Smooth muscle cell of the brain vasculature (primary cell): ENCODE measurements around the gene HPCAL4.

Experiments used
- DNase-seq: peaks from one replicate; pipeline ENCODE4 v3.0.0-alpha.2; 2012; ENCODE audit warnings: low read depth, low spot score

HPCAL4 gene

DNA sequence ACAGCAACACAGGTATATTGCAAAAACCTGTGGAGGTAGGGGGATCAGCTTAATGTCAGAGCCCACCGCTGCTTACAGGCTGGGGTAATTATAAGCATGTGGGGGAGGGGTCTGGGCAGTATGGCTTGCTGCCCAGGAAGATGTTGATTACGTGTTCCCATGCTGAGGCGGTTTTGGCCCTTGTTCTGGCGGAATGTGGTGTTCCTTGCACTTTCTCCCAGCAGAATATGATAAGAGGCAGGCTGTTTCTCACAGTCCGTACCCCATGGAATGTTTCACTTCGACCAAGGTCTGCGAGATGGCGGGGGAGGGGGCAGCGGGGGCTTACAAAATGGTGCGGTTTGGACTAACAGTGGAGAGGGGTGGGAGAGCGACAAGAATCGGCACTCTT is 9.8 kb upstream of the HPCAL4 start:
- no peak for DNase-seq

DNA sequence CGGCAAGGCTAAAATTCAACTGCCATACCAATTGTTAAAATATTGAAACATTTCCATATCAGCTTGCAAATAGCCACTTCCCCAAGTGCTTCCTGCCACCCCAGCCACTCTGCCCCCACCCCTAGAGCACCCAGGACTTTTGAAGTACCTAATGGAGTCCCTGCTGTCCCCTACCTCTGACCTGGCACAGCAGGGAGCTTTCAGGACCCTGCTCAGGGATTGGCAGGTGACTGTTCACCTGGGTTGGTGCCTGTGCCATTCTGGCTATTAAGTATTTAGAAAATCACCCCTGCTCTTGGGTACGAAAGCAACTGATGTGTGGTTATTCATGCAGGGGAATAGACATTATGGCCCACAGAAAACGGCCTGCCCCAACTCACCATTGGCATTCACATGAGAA is 9.1 kb upstream of the HPCAL4 start:
- DNase-seq = no peak

DNA sequence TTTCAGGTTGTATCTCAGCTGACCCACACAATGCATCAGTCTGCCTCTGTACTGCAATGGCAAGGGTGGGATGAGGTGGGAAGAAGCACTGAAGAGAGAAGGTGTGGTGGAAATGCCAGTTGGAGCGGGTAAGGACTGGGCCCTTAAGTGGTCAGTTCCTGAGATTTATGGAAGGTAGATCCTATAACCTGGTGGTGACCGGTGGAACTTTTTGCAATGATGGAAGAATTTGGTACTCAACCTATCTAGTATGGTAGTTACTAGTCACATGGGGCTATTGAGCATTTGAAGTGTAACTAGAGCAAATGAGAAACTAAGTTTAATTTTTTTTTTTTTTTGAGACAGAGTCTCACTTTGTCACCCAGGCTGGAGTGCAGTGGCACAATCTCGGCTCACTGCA is 8.2 kb upstream of the HPCAL4 start:
- DNase-seq = no peak

DNA sequence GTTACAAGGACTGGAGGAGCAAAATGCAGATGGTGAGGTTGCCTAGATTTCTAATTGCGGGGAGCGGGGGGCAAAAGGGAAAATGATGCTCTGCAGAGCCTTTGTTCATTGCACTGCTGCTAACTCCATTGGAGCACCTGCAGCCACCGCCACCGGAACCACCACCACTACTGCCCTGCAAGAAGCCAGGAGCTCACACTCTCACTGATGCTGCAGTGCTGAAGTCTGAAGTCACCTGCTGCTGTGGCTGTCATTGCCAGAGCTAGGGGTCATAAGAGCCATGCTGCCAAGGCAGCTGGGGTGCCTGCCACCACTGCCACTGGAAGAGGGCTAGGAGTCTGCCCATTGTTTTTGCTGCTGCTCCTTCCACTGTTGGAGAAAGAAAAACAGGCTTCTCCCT is 7.3 kb upstream of the HPCAL4 start:
- no peak for DNase-seq

DNA sequence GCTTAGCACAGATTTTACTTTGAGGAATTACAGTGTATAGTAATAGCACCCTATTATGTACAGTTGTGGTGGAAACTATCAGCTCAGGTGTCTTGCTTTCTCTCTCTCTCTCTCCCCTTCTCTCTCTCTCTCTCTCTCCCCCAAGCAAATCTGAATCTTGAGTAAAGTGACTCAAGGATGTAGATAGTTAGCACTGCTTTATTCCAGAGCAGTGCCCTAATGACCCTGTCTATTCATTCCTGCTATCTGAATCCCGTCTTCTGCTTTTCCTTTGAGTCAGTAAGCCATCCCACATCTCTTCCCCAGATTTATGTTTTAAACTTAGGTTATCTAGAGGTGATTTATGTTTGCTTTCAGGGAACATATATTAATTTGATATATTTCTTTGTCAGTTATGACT is 5.2 kb upstream of the HPCAL4 start:
- no peak for DNase-seq

DNA sequence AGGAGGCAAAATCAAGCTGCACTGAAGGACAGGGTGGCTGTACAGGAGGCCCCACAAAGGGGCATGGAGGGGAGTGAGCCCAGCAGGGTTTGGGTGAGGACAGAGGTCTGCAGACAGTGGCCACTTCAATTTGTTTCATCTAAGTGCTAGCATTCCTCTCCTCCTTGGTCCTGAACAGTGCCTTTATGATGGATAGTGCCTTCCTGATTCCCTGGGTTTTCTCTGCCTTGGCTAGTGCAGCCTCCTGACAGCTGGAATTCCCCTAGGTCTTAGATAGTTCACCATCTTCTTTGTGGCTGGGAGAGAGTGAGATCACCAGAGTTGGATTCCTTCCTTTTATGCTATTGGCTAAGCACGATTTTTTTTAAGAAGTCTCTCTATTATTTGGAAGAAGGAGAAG is 3.8 kb upstream of the HPCAL4 start:
- no peak for DNase-seq

DNA sequence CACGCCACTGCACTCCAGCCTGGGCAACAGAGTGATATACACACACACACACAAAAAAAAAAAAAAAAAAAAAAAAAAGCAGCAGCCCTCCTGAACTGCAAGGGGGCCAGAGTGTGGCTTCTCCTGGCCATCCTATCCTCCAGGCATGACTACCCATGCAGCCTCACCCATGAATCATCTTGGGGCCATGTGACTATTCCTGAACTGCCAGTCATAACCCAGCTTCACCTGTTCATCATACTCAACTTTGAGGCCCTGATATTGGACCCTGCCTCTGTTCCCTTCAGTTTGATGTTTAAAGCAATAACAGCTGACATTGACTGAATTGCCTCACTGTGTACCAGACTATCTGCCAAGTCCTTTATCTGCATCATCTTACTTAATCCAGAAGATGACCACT is 2.8 kb upstream of the HPCAL4 start:
- DNase-seq = no peak

DNA sequence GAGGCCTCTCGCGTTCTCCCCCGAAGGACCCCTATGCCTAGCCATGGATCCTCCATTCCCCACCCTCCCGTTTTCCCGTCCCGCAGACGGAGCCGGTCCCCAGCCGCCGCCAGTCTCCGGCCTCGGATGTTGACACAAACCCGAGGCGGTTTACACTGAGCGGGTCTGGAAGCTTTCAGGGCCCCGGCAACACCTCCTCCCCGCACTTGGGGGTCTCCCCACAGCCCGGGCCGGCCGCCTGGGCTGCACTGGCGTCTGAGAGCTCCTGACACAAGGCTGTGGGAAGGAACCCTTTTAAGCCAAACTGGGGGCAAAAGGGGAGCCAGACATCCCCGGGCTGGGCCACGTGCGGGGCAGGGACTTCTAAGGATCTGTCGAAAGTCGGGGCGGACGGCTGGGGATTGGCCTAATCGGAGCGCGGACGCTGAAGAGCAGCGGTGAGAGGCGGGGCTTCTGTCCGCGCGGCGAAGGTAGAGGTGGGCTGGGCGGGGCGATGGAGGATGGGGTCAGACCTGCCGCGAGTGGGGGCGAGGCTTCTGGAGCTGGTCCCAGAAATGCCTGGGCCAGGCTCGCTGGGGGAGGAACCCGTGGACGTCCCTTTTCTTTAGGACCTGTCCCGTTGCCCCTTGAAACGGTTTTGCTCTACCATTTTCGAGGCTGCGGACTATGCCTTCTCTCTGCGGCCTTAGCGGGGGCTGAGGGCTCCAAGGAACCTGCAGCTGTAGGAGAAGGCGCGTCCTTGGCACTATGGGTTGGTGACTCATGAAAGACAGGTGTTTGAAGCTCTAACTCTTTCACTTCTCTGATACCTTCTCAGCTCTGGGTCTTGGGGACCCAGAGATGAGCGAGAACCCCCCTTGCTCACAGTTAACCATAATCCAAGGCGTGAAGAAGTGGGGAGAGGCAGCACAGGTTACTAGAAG is 1.2 kb upstream of the HPCAL4 start:
- DNase-seq = no peak

DNA sequence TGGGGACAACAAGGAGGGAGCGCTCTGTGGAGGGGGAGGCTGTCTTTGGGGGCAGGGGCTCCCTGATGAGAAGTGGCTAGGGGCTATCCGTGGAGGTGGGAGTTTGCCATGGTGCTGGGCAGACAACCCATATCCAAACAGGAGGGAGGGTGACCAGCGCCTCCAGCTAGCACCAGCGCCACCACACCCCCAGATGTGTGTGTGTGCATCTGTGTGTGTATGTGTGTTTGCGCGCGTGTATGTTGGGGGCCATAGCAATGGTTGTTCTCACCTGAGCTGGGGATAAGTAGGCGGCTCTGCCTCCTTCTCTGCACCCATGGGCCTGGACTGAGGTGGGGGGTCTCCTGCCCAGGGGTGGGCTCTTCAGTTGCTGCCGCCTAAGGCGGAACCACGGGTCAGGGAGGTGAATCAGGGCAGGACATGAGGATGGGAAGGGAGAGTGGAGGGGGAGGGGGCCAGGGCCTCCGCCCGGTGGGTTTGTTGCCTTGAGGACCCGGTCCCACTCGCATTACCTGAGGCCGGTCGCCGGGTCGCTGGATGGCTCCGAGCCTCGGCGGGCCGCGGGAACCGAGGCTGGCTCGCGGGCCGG is 345 bp downstream of the HPCAL4 start:
- no peak for DNase-seq

DNA sequence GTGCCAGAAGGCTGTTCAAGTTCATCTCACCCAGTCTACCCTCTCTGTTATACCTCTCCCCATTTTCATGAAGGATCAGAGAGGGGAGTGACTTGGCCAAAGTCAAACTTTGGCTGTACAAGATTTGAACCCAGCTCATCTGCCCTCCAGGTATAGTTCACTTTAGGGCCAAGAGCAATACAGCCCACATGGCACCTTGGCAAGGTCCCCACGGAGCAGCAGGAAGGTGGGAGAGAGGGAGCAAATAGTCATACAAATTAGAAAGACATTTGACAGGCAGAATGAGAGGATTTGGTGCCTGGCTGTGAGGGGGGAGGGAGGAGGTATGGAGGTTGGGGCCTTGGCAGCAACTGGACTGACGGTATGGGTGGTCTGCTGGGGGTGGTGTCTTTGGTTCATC is 1.0 kb downstream of the HPCAL4 start:
- DNase-seq = no peak

DNA sequence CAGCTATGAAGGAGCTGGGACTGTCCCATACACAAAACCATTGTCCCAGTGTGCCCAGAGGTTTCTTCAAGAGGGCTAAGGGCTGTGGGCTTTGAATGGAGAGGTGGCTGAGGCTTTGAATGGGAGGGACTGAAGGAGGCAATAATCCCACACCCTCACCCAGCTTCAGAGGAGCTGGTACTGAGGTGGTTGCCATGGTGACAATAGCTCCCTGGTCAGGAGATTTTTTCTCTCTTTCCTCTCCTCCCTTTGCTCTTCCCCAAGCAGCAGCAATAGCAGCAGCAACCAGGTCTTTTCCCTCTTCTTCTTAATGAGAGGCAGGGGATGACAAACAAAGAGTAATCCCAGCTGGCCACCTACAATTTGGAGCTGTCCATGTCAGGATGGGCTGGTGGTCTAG is 1.6 kb downstream of the HPCAL4 start:
- no peak for DNase-seq

DNA sequence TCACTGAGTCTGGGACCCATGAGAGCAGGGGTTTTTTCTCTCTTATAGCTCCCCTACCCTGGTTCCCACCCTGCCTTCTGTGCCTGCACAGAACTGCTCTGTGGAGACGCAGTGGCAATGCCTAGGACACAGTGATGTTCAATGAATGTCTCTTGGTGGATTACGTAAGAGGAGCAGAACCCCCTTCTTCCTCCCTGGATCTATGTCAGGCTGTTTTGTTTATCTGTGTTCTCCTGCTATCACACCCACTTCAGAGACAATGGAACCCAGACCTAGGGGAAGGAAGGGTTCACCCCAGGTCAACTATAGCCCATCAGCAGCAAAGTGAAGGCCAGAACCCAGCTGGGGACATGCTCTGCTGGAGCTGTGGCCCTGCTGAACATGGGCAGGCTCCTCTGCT is 2.0 kb downstream of the HPCAL4 start:
- DNase-seq = no peak

DNA sequence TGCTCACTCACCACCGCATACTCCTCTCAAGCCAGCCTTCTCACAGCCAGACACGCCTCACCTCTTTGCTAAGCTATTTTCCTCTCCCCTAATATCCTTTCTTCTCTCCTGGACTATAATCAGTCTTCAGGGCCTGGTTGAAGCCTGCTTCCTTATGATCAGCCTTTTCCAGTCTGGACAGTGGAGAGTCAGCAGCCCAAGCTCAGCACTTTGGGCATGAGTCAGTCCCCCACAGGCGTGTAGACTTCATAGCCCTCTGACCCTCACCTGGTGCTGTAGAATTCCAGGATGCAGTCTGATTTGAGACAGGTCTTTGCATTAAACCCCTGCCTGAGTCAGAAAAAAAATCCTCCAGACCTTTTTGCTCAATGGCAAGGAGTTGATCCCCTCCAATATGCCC is 2.5 kb downstream of the HPCAL4 start:
- DNase-seq = no peak

DNA sequence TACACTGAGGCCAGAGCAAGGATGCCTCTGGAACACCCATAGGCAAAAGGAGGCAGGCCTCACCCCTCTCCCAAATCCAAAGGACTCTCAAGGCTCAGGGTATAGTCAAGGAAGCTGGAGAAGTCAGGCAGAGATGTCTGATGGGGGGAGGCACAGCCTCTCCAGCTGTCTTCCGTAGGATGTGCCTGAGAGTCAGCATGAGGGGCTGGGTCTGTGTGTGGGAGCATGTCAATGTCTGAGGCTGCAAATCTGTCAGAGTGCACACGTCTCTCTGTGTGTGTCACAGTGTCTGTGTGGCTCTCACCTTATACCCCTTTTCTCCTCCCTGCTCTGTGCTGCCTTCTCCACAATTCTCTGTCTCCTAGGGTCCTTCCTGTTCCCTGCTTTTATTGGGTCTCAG is 4.0 kb downstream of the HPCAL4 start:
- no peak for DNase-seq

DNA sequence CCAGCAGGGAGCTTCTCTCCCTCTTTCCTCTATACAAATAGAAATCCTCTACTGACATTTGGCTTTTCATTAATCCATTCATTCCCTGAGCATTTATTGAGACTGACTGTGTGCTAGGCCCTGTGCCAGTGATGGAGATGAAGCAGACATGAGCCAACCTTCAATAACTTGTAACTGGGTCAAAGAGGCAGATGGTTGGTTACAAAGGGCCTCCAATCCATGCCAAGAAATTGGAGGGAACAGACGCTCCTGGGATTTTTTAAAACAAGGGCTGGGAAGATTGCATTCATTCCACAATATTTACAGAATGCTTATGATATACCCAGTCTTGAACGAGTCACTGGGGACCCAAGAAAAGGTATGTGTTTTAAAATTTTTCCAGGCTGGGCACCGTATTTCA is 6.2 kb downstream of the HPCAL4 start:
- DNase-seq = no peak

DNA sequence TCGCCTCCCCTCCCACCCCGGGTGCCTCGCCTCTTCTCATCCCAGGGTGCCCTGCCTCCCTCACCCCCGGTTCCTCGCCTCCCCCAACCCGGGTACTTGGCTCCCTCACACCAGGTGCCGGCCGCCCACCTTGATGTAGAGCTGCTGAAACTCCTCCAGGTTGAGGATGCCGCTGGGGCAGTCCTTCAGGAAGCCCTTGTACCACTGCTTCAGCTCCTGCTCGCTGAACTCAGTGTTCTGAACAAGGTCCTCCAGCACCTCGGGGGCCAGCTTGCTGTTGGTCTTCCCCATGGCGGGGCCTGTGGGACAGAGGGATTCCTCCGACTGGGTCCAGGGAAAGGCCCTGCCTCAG is 6.9 kb downstream of the HPCAL4 start:
- no peak for DNase-seq

DNA sequence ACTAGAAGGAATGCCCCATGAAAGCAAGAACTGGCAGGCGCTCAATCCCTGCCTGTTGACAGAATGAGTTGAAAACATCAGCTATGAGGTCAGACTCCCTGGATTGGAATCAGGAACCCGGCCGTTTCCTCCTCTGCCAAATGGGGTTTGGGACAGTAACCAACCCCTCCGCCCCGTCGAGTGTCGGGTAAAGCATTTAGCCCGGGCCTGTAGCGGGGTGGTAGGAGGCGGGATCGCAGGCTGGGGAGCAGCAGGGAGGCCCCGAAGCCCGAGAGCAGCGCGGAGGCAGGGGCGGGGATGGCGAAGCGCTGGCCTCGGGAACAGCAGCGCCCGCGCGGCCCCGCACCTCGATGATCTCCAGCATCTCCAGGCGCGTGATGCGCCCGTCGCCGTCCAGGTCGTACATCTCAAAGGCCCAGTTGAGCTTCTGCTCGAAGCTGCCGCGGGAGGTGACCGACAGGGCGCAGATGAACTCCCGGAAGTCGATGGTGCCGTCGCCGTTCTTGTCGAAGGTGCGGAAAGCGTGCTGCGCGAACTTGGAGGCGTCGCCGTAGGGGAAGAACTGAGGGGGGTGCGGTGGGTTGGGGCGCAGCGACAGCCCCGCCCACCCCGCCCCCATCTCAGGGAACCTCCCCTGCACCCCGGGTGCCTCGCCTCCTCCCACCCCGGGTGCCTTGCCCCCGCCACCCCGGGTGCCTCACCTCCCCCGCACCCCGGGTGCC is 7.5 kb downstream of the HPCAL4 start:
- DNase-seq = no peak

DNA sequence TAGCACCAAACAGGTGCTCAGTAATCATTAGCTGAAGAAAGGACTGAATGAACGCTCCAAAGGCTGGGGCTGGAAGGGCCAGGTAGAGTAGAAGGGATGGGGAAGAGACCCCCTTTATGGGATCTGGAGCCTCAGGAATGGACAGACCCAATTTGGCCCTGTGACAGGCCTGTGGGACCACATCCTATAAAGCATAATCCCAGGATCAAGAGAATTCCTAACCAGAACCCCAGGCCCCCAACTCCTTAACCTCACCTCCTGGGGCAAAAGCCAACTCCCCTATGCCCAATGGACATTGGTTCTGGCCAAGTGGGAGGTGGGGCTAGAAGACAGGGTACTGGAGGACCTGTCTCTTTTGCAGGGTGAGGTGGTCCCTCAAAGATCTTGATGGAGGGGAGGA is 9.2 kb downstream of the HPCAL4 start:
- no peak for DNase-seq

DNA sequence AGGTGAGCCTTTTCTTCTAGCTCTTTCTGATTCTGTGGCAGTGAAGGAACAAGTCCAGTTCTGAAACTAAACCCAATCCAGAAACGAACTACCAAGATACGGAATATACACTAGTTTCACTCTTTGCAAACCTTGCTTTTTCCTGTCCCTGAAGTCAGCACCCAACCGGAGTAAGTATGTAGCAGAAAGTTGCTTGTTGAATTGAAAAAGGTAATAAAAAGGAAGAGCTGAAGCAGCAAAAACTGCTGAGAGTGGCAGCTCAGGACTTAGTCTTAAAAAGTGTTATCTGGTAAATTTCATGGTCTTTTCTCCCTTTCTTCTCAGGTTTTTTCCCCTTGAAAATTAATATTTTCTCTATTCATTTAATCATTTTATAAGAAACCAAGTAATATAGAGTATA is 9.9 kb downstream of the HPCAL4 start:
- no peak for DNase-seq

DNA sequence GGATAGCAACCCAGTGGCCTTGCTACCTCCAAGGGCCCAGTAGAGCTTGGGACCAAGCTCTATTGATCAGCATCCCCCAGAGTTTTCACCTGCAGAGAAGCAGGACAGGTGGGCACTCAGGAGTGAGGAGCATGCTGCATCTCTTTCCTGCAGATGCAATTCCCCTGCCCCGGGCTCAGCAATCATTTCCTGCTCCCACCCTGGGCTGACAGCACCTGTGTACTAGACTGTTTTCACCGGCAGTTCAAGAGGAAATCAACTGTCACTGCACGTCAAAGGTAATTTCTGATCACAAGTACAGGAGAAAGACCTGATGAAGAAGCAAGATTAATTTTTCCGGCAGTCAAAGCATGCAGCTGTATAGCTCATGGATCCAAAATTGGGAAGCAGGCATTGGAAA is 10.5 kb downstream of the HPCAL4 start:
- DNase-seq = no peak

DNA sequence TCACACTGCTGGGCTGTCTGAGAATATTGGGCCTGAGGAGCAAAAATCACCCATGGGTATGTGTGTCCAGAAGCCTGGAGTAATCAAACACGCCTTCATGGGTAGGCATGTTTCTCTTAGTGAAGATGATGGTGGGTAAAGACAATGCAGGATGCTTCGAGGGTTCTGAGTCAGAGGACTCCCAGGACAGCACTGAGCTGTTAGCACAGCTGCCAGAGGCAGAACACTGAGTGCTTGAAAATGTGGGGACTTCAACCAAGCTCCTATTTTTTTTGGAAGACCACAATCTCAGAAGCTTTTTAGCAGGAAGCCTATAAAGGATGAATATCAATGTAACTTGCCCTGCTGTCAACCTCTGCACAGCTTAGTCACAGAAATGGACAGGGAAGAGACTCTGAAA is 11.4 kb downstream of the HPCAL4 start:
- DNase-seq = no peak

DNA sequence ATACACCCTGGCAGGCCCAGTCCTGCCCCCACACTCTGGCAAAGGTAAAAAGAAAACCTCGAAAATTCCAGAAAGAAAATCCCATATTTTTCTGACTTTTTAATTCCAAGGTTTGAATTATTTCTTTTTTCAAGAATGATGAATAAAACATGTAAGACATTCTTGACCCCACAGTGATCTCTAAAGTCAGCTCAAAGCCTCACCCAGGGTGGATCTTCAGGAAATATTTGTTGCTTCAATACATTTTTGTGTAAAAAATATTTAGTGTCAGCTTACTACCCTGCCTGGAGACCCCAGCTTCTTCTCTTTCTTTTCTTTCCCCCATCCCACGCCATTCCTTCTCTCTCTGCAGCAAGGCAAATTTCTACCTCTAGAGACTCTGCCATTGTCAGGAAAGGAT is 12.3 kb downstream of the HPCAL4 start:
- no peak for DNase-seq

DNA sequence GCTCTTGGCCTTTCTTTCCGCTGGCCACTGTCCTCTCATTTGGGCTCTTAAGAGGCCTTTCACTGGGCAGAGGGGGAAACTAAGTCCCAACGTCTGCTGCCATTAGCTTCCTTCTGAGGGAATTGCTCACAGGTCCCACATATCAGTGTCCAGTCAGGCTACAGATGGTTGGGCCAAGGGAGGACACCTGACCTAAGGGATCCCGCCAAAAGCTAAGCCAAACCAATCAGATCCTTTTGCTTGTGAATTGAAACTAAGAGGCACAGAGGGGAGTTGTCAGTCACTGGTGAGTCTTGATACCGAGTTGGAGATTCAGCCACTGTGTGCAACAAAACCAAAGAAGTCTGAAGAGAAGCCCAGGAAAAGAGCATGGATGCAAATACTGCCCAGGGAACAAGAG is 13.6 kb downstream of the HPCAL4 start:
- DNase-seq = no peak
